Measurements from ENCODE around the gene RTTN.
"Not testable (repeated sequence)": the region's sequence is repeated elsewhere in the genome, so short reads cannot be mapped to it uniquely, and the experiment has no call there.

GRCh38 chr18:70249861-70250260 is 44.4 kb upstream of the RTTN start:
- TF ChIP-seq POLR2A, CTCF (IDR thresholded peaks at IDR 0.05): not testable (repeated sequence)

Measured in gastroesophageal sphincter (tissue), 3 donors.